RWPE2 (cell line): ENCODE data around the gene PTGR3.
A peak's percentile ranks its signal among the peaks of the same experiment; 100 is the strongest.

ENCODE experiments used
- ATAC-seq: fragments of 200-7000 bp; cut with Tn5 transposase; 3 replicates; pipeline ENCODE4 v1.9.1; 2021; ENCODE audit warnings: low read depth
- DNase-seq: peaks from one replicate; pipeline ENCODE4 v3.0.0-alpha.2; 2020; ENCODE audit warnings: low spot score
- H3K27ac ChIP-seq: fragments of 450-650 bp; 2 replicates; pipeline ENCODE4 v1.5.1; 2017; ENCODE audit warnings: mild to moderate bottlenecking; ENCODE audit not compliant: poor library complexity, severe bottlenecking
- H3K27me3 ChIP-seq: fragments of 250-450 bp; sonication (Bioruptor Pico); 2 replicates; pipeline ENCODE4 v1.5.1; 2021; ENCODE audit warnings: mild to moderate bottlenecking, moderate library complexity; ENCODE audit not compliant: insufficient read depth, poor library complexity, severe bottlenecking
- H3K36me3 ChIP-seq: fragments of 250-450 bp; sonication (Bioruptor Pico); 2 replicates; pipeline ENCODE4 v1.5.1; 2020; ENCODE audit warnings: low read depth, mild to moderate bottlenecking, moderate library complexity
- H3K4me1 ChIP-seq: fragments of 250-450 bp; sonication (Bioruptor Pico); 2 replicates; pipeline ENCODE4 v1.5.1; 2021; ENCODE audit warnings: mild to moderate bottlenecking, moderate library complexity; ENCODE audit not compliant: insufficient read depth, poor library complexity, severe bottlenecking
- H3K4me3 ChIP-seq: fragments of 250-450 bp; sonication (Bioruptor Pico); 2 replicates; pipeline ENCODE4 v1.5.1; 2021; ENCODE audit warnings: mild to moderate bottlenecking, moderate library complexity; ENCODE audit not compliant: severe bottlenecking
- H3K9me3 ChIP-seq: fragments of 250-450 bp; sonication (Bioruptor Pico); 2 replicates; pipeline ENCODE4 v1.5.1; 2021; ENCODE audit warnings: mild to moderate bottlenecking, moderate library complexity; ENCODE audit not compliant: severe bottlenecking
- CTCF ChIP-seq: fragments of 450-650 bp; IDR thresholded peaks from one replicate; pipeline ENCODE4 v1.5.1; 2017; ENCODE audit warnings: mild to moderate bottlenecking, moderate library complexity; ENCODE audit not compliant: poor library complexity, severe bottlenecking

The PTGR3 gene

DNA sequence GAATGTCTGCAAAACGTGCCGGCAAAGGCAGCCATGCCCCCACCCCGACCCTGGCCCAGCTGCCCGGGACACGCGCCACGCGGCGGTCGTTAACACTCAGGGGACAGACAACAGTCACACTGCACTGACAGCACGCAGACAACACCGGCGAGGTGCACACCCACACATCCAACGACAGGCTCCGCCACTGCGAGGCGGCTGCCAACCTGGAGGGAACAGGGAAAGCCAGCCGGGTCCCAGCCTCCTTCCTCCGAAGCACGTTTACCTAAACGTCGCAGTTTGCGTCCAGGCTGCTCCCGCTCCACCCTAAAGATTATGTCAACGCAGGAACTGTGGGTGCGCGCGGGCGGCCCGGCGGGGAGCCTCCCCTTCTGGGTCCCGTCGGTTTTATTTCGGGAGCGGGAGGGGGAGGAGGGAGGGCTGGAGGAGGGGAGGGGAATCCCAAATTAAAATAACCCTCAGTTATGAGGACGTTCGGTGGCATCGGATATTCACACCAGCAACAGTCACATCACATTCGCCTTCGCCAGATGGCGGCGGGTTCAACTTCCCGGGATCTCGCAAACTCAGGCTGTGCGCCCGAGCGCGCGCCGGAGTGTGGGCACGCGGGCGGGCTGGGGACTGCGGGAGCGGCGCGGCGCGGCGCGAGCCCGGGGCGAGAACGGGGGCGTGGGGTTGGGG lies 644 bp downstream of the PTGR3 start:
- ATAC-seq = peak; percentile 2
- Histone ChIP-seq H3K27ac (peak overlapping the region; percentile 96), H3K4me3 (peak overlapping the region; percentile 96), H3K4me1 (peaks cover 23% of the 10 kb centered on the region), H3K9me3 (no peaks in the 10 kb centered on the region), H3K36me3 (no peaks in the 10 kb centered on the region), H3K27me3 (no peaks in the 10 kb centered on the region)
- no peak for TF ChIP-seq CTCF
- no peak for DNase-seq

DNA sequence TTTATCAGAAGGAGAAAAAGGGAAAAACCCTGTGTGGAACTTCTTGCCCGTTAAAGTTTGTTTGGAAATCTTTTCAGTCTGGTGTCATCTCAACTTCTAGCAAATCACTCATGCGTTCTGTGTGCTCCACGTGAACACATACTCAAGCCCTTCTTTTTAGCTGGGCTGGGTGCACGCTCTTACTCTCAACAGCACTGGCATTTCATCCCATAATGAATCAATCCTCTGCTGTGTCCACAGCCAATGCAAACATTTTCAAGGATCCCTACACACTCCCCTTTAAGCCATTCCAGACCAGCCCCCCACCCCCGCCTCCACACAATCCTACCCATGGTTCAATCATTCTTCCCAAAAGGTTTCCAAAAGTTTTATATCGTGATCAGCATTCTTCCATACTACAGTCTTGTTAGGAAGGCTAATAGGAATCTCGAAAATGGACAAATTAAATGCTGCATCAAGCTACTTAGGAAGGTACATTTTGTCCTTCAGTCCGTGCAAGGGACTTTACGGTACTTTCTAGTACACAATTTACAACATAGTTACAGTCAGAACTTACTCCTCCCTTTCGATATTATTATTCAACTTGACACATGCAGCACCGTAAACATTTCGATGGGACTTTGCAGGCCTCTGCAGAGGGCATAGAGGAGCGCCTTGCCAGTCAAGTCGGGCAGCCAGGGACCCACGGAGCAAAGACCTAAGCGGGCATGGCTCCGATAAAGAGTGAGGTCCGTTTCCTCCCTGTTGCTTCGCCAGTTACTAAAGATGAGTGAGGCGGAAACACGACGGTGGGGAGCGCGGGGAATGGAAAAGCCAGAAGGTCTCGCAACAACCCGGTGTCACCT lies 1.4 kb downstream of the PTGR3 start:
- no peaks in the 10 kb centered on the region for H3K9me3 ChIP-seq
- no peak for DNase-seq
- no peak for TF ChIP-seq CTCF
- peak overlapping the region; percentile 96 for H3K4me3 ChIP-seq
- peaks cover 16% of the 10 kb centered on the region for H3K4me1 ChIP-seq
- peak overlapping the region; percentile 96 for H3K27ac ChIP-seq
- no peaks in the 10 kb centered on the region for H3K27me3 ChIP-seq
- ATAC-seq = peak; percentile 6; the same call in 1 of the 3 replicates
- peaks cover 3% of the 10 kb centered on the region; the same call in 1 of the 2 replicates for H3K36me3 ChIP-seq

DNA sequence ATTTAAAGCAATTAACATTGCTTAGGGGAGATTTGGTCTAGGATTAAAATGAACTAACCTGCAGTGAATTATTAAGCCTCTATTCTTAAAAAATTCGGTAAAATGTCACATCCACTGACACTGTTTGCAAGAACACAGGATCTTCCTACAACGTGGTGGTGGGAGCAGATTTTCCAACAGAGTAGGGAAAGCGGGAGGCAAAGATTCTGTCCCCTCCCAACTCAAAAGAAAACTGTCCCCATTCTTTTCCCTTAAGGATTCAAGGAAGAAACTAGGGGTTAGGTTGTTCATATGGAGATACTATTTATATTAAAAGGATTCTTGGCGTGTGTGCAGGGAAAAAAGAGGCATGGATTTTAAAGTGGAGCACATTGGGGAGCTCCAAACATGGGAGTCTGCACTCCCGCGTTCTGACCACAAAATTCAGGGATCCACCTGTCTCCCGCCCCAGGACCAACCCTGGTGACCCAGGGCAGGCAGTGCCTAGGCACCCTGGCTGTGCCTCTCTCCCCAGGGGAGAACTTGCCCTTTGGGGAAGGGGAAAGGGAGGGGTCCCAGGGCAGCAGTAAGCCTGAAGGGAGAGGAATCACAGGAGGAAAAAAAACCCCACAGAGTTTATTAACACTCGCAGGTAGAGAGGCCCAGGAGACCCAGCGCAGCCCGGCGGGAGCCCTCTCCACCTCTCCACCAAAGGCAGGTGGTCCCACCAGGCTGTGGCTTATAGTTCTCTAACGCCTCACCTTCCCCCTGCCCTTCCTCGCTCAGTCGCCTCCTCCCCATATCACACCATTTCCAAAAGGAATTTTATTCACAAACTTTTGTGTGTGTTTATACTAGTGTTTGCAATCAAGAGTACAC lies 2.3 kb downstream of the PTGR3 start:
- no peak for TF ChIP-seq CTCF
- no peak for DNase-seq
- ATAC-seq = no peak
- H3K27ac ChIP-seq = peak overlapping the region; percentile 96
- no peaks in the 10 kb centered on the region for H3K27me3 ChIP-seq
- peak overlapping the region; percentile 96 for H3K4me3 ChIP-seq
- peaks cover 14% of the 10 kb centered on the region for H3K4me1 ChIP-seq
- no peaks in the 10 kb centered on the region for H3K9me3 ChIP-seq
- H3K36me3 ChIP-seq = peaks cover 12% of the 10 kb centered on the region

DNA sequence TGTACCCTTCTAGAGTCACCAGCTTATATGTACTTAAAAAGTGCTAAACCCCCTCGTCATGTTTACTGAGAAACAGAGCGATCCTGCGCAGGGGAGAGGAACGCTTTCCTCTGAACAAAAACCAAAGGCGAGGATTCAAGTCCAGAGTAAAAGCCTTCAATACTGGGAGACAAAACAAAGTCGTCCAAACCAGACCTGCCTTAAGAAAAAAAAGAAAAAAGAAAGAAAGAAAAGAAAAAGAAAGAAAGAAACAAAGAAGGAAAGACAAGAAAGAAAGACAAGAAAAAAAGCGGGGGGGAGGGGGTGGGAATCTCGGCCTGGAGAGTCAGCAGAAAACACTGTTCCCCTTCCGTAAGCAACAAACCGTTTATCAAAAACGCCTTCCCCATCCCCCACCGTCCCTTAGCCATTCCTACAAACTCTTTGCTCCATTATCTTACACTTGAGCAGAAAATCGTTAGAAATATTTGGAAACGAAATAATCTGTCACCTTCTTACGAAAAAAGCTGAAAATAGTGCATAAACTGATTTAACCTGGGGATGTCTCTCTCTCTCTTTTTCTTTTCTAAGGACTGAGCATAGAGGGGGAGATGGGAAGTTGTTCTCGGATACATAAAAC lies 3.3 kb downstream of the PTGR3 start:
- no peak for TF ChIP-seq CTCF
- Histone ChIP-seq H3K36me3 (peaks cover 22% of the 10 kb centered on the region), H3K9me3 (no peaks in the 10 kb centered on the region), H3K27ac (no peak overlapping the region), H3K4me3 (no peak overlapping the region), H3K4me1 (peaks cover 14% of the 10 kb centered on the region), H3K27me3 (no peaks in the 10 kb centered on the region)
- DNase-seq (no peak), ATAC-seq (no peak)
